Measurements from ENCODE around the gene SP4. TPM values are rescaled to one million over a fixed set of nuclear protein-coding genes. Genes with fewer than 3 reads are reported as not detected.

Gene SP4
- total and polyA plus RNA-seq, 2 donors (not counting 3 experiments of a cell fraction or from before 2014, with no cell fraction given): 3.3 to 8.8 TPM

DNA sequence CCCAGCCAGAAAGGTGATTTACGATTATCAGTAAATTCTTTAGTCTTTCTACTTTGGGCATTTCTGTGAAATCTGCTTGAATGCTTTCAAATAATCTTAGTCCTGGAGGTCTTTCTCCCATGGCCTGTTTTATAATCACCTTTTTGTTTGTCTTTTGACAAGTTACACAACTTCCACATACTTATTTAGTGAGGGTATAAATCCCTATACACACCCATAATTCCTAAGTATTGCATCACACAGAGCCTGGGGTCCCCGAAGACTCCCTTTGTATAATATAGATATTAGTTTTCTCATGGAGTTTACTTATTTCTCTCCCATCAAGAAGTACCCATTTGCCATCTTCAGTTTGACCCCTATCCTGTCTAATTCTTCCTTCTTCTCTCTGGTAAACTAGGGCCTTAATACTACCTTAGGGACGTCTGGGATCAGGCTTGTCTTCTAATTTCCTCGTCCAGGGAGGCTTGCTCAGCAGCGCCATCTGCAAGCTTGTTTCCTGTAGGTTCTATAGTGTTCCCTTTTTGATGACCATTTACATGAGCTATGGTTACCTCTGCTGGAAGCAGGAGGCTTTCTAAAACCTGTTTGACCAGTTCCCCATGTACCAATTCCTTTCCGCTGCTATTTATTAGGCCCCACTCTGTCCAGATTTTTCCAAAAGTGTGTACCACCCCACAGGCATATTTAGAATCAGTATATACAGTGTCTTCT, 123.1 kb downstream of the SP4 start:
- ChIA-PET CTCF (interaction anchor here (1.1 to 1.4 kb wide), 2 partner anchors 26 to 297 kb away, joined by 3 to 5 read pairs; no protein-coding TSS in a partner anchor), POLR2A (no interaction called here)
- TF ChIP-seq, protein P1, sequence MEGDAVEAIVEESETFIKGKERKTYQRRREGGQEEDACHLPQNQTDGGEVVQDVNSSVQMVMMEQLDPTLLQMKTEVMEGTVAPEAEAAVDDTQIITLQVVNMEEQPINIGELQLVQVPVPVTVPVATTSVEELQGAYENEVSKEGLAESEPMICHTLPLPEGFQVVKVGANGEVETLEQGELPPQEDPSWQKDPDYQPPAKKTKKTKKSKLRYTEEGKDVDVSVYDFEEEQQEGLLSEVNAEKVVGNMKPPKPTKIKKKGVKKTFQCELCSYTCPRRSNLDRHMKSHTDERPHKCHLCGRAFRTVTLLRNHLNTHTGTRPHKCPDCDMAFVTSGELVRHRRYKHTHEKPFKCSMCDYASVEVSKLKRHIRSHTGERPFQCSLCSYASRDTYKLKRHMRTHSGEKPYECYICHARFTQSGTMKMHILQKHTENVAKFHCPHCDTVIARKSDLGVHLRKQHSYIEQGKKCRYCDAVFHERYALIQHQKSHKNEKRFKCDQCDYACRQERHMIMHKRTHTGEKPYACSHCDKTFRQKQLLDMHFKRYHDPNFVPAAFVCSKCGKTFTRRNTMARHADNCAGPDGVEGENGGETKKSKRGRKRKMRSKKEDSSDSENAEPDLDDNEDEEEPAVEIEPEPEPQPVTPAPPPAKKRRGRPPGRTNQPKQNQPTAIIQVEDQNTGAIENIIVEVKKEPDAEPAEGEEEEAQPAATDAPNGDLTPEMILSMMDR (IDR thresholded peaks at IDR 0.05; ENCODE audit: extremely low read depth in 1 of 2, insufficient read depth in 1 of 2, low read depth in 1 of 2, low read length in 2 of 2): no peak
- TF ChIP-seq POLR2A (IDR thresholded peaks at IDR 0.05; ENCODE audit: low read depth, low read length): no peak
- no peak for TF ChIP-seq EZH2 (IDR thresholded peaks at IDR 0.05; ENCODE audit: borderline replicate concordance, low read depth, low read length, severe bottlenecking)
- TF ChIP-seq, protein P2, sequence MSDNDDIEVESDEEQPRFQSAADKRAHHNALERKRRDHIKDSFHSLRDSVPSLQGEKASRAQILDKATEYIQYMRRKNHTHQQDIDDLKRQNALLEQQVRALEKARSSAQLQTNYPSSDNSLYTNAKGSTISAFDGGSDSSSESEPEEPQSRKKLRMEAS (IDR thresholded peaks at IDR 0.05; ENCODE audit: insufficient read depth, insufficient read length): no peak
- TF ChIP-seq JUN (IDR thresholded peaks at IDR 0.05; ENCODE audit: borderline replicate concordance, insufficient read depth, insufficient read length, low read depth): no peak
- no peak for TF ChIP-seq FOS (IDR thresholded peaks at IDR 0.05; ENCODE audit: borderline replicate concordance, insufficient read depth, low read length)
- TF ChIP-seq GATA2 (IDR thresholded peaks at IDR 0.05; ENCODE audit: insufficient read depth, insufficient read length, low read depth, low read length): no peak
- TF ChIP-seq POLR2AphosphoS5 (IDR thresholded peaks at IDR 0.05; ENCODE audit: insufficient read depth, low read depth, low read length): no peak
- TF ChIP-seq MYC (IDR thresholded peaks at IDR 0.05; ENCODE audit: low read depth, low read length): no peak
- H3K4me1 ChIP-seq (ENCODE audit: control insufficient read depth, extremely low read depth, insufficient read depth, low read length): no peaks in the 10 kb centered on the region
- no peaks in the 10 kb centered on the region for H4K20me1 ChIP-seq (replicated peaks; ENCODE audit: control insufficient read depth, extremely low read depth, insufficient read depth, low read length)
- no peak overlapping the region for H3K27ac ChIP-seq (ENCODE audit: insufficient read depth, low read depth, low read length)
- intact Hi-C loops (cut with micrococcal nuclease) (no loop called here), dilution Hi-C loops (cut with MboI; ENCODE audit: extremely low pct_ligation_motif_present, low sequenced_read_pairs) (no loop called here)
- no peaks in the 10 kb centered on the region for H3K9me1 ChIP-seq (replicated peaks; ENCODE audit: control insufficient read depth, extremely low read depth, insufficient read depth, low read length)
- H3K27me3 ChIP-seq (ENCODE audit: control insufficient read depth in 2 of 2, insufficient read depth in 2 of 2, low read length in 2 of 2): peaks cover 2% of the 10 kb centered on the region in 2 experiments
- H3K36me3 ChIP-seq (ENCODE audit: control insufficient read depth in 2 of 2, extremely low read depth in 1 of 2, insufficient read depth in 2 of 2, low read length in 2 of 2): no peaks in the 10 kb centered on the region
- H2AFZ ChIP-seq (ENCODE audit: low read depth, low read length): no peak overlapping the region
- H3K79me2 ChIP-seq (ENCODE audit: control insufficient read depth, insufficient read depth, low read length): no peaks in the 10 kb centered on the region
- DNase-seq (ENCODE audit: low read depth, low spot score): no peak
- no peak overlapping the region for H3K4me3 ChIP-seq (replicated peaks in 1 of 3; ENCODE audit: insufficient read depth in 1 of 3, low read depth in 1 of 3, low read length in 3 of 3)
- H3K9ac ChIP-seq (replicated peaks; ENCODE audit: extremely low read depth, insufficient read depth, low read length): no peak overlapping the region
- no peaks in the 10 kb centered on the region for H3K9me3 ChIP-seq (replicated peaks; ENCODE audit: control insufficient read depth, insufficient read depth, low read length)
- BruUV-seq (replicated peaks): no TSS peak
- H3K4me2 ChIP-seq (ENCODE audit: insufficient read depth, low read length): no peak overlapping the region
- FAIRE-seq: no peak
